Measurements from ENCODE around the gene STYXL1. TPM values are rescaled to one million over a fixed set of nuclear protein-coding genes. Genes with fewer than 3 reads are reported as not detected.
A peak's percentile ranks its signal among the peaks of the same experiment; 100 is the strongest.
"Not testable (repeated sequence)": the region's sequence is repeated elsewhere in the genome, so short reads cannot be mapped to it uniquely, and the experiment has no call there.

STYXL1 gene
- total and polyA plus RNA-seq, 4 donors: 22.7 to 34.0 (median 29.4) TPM

DNA sequence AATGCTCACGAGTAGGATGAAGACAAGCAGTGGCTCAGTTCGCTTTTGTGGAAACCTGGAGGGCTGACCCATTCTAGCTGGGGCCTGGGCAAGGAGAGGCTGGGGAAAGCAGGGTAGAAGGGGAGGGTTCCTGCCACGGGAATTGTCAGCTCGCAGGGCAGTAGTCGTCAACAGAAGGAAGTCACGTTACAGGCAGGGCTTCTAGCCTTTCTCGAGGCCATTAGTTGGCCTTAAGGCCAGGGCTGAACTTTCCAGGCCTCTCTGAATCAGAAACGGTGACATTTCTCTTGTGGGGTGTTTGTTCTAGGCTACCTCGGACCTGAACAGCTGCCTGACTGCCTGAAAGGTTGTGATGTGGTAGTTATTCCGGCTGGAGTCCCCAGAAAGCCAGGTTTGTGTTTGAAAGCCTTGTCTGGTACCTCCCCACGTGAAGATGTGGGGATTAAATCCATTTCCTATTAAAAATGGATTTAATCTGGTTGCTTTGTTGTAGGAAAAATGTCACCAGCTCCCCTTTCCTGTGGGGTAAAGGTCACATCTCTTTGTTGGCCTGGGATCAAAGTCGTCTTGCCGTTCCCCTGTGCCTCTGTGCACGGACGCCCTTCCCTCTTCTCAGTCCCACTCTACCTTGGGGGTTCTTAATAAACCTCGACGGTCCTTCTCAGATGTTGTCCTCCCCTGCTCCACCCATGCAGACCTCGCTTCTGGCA, 9.5 kb upstream of the STYXL1 start:
- Histone ChIP-seq H3K27ac (ENCODE audit: low read depth, low read length) (no peak overlapping the region), H3K4me1 (ENCODE audit: control insufficient read depth, insufficient read depth, low read length) (peaks cover 7% of the 10 kb centered on the region), H3K9me3 (ENCODE audit: control insufficient read depth, insufficient read depth, low read length) (no peaks in the 10 kb centered on the region), H3K4me3 (ENCODE audit: low read depth, low read length) (no peak overlapping the region), H3K36me3 (ENCODE audit: control insufficient read depth, insufficient read depth, low read length) (peaks cover 76% of the 10 kb centered on the region), H3K27me3 (ENCODE audit: control insufficient read depth, insufficient read depth, low read length) (no peaks in the 10 kb centered on the region)
- 94% methylated on average over 15 of the region's 18 CpGs for WGBS (ENCODE audit: insufficient coverage)
- DNase-seq (ENCODE audit: low read depth in 4 of 6, low spot score in 6 of 6): no peak

DNA sequence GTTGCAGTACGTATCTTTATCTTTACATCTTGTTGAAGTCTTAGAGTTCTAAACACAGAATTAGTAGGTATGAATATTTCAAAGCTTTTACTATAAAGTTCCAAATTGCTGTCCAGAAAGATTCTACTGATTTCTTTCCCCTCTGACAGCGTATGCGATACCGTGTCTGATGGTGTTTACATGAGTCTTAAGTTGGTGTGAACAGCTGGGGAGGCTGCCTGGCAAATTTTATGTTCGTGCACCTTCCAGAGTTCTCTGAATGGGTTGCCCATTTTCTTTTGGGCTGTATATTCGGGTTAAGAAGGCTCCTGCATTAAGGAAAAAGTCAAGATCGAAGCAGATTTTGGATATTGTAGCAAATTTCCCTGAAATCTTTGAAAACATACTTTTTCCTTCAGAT, 8.4 kb upstream of the STYXL1 start:
- Histone ChIP-seq H3K4me3 (ENCODE audit: low read depth, low read length) (no peak overlapping the region), H3K27ac (ENCODE audit: low read depth, low read length) (no peak overlapping the region), H3K4me1 (ENCODE audit: control insufficient read depth, insufficient read depth, low read length) (peaks cover 7% of the 10 kb centered on the region), H3K27me3 (ENCODE audit: control insufficient read depth, insufficient read depth, low read length) (no peaks in the 10 kb centered on the region), H3K36me3 (ENCODE audit: control insufficient read depth, insufficient read depth, low read length) (peaks cover 66% of the 10 kb centered on the region), H3K9me3 (ENCODE audit: control insufficient read depth, insufficient read depth, low read length) (no peaks in the 10 kb centered on the region)
- DNase-seq (ENCODE audit: low read depth in 4 of 6, low spot score in 6 of 6): no peak
- 93% methylated on average over 3 of the region's 7 CpGs for WGBS (ENCODE audit: insufficient coverage)

DNA sequence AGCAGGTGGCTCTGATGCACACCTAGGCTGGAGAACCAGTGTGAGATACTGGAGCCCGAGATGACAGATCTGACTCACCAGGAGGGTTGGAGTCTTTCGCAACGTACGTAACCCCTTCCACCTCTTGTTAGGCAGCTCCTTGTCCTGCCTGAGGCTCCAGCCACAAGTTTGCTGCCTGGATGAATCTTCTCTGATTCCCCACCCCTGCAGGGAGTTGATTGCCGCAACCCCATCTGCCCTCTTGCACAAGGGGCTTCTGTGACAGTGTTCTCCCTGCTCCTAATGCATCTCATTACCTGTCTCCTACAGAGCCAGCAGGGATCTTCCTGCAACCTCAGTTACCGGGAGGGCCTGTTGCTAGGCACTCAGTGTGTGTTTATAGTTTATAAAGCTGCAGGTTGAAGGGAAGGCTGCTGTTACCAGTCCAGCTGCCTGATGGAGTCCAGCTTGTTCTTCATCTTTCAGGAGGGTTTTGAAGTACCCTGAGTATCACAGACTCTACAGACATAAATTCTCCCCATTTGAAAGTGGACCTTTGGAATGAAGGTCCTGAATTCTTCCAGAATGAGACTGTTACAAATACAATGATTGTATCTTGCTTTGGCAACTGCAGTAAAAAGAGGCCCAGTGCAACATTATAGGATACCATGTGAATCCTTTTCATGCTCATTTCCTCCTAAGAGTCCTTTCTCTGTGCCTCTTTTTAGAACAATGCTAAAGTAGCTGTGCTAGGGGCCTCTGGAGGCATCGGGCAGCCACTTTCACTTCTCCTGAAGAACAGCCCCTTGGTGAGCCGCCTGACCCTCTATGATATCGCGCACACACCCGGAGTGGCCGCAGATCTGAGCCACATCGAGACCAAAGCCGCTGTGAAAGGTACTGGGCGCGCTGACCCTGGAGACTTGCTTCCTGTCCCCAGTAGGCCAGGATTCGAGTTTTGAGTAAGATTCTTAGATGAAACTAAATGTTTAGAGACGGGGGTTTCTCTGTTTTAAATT, 6.6 kb upstream of the STYXL1 start:
- DNase-seq (ENCODE audit: low read depth in 4 of 6, low spot score in 6 of 6): peak in 1 of 6 donors; percentile 18
- Histone ChIP-seq H3K4me3 (ENCODE audit: low read depth, low read length) (no peak overlapping the region), H3K4me1 (ENCODE audit: control insufficient read depth, insufficient read depth, low read length) (peaks cover 7% of the 10 kb centered on the region), H3K27me3 (ENCODE audit: control insufficient read depth, insufficient read depth, low read length) (no peaks in the 10 kb centered on the region), H3K36me3 (ENCODE audit: control insufficient read depth, insufficient read depth, low read length) (peaks cover 59% of the 10 kb centered on the region), H3K9me3 (ENCODE audit: control insufficient read depth, insufficient read depth, low read length) (no peaks in the 10 kb centered on the region), H3K27ac (ENCODE audit: low read depth, low read length) (no peak overlapping the region)
- WGBS (ENCODE audit: insufficient coverage): 83% methylated on average over 13 of the region's 18 CpGs

DNA sequence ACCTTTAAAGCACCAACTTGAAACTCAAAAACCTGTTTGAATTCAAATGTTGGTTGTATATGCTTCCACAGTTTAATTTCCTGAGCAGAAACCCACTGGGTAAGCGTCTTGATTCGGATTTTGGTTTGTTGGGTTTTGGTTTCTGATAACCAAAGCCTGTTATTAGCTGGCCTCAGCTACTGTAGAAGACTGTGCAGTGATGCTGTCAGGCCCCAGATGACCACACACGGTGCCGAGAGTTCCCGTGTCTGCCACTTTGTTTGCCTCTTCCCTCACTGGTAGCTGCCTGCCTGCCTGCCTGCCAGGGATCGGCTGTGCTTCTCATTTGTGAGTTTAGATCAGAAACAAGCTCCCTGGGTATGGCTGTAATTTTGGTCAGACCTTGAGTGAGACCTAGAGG, 5.7 kb upstream of the STYXL1 start:
- no peak overlapping the region for H3K4me3 ChIP-seq (ENCODE audit: low read depth, low read length)
- H3K27ac ChIP-seq (ENCODE audit: low read depth, low read length): no peak overlapping the region
- no peak for DNase-seq (ENCODE audit: low read depth in 4 of 6, low spot score in 6 of 6)
- H3K36me3 ChIP-seq (ENCODE audit: control insufficient read depth, insufficient read depth, low read length): peaks cover 49% of the 10 kb centered on the region
- H3K4me1 ChIP-seq (ENCODE audit: control insufficient read depth, insufficient read depth, low read length): peaks cover 11% of the 10 kb centered on the region
- WGBS (ENCODE audit: insufficient coverage): 62% methylated on average over 4 of the region's 6 CpGs
- H3K9me3 ChIP-seq (ENCODE audit: control insufficient read depth, insufficient read depth, low read length): no peaks in the 10 kb centered on the region
- H3K27me3 ChIP-seq (ENCODE audit: control insufficient read depth, insufficient read depth, low read length): no peaks in the 10 kb centered on the region

DNA sequence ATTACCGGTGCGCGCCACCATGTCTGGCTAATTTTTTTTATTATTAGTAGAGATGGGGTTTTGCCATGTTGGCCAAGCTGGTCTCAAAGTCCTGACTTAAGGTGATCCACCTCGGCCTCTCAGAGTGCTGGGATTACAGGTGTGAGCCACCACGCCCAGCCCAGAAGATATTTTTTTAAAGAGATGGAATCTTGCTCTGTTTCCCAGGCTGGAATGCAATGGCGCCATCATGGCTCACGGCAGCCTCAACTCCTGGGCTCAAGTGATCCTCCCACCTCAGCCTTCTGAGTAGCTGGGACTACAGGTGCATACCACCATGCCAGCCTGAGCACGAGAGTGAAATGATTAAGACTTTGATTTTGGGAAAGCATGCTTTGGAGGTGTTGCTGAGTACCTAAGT, 4.9 kb upstream of the STYXL1 start:
- not testable (repeated sequence) for DNase-seq (ENCODE audit: low read depth in 4 of 6, low spot score in 6 of 6); H3K27me3 ChIP-seq (ENCODE audit: control insufficient read depth, insufficient read depth, low read length); H3K9me3 ChIP-seq (ENCODE audit: control insufficient read depth, insufficient read depth, low read length); H3K27ac ChIP-seq (ENCODE audit: low read depth, low read length); H3K4me3 ChIP-seq (ENCODE audit: low read depth, low read length)
- peaks cover 41% of the 10 kb centered on the region for H3K36me3 ChIP-seq (ENCODE audit: control insufficient read depth, insufficient read depth, low read length)
- H3K4me1 ChIP-seq (ENCODE audit: control insufficient read depth, insufficient read depth, low read length): peaks cover 11% of the 10 kb centered on the region
- WGBS (ENCODE audit: insufficient coverage): 98% methylated on average over 7 of the region's 8 CpGs

DNA sequence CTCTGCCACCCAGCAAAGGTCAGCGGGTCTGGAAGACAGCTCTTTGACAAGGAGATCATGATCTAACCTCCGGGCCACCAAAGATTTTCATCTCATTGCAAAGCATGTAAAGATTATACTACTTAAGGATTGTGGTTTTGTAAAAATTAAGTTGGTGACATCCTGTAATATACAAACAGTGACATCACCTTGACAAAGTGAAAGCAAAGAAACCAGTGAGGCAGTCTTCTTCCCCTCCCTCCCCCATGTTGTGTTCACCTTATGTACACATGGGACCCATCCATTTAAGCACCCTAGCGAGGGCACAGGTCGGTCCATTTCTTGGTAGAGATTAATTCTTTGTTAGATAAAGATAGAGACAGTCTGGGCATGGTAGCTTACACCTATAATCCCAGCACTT, 4.0 kb upstream of the STYXL1 start:
- no peak overlapping the region for H3K4me3 ChIP-seq (ENCODE audit: low read depth, low read length)
- H3K27ac ChIP-seq (ENCODE audit: low read depth, low read length): no peak overlapping the region
- H3K27me3 ChIP-seq (ENCODE audit: control insufficient read depth, insufficient read depth, low read length): no peaks in the 10 kb centered on the region
- peaks cover 15% of the 10 kb centered on the region for H3K4me1 ChIP-seq (ENCODE audit: control insufficient read depth, insufficient read depth, low read length)
- DNase-seq (ENCODE audit: low read depth in 4 of 6, low spot score in 6 of 6): no peak
- peaks cover 33% of the 10 kb centered on the region for H3K36me3 ChIP-seq (ENCODE audit: control insufficient read depth, insufficient read depth, low read length)
- no CpG with 5 or more reads among the region's 4 CpGs for WGBS (ENCODE audit: insufficient coverage)
- no peaks in the 10 kb centered on the region for H3K9me3 ChIP-seq (ENCODE audit: control insufficient read depth, insufficient read depth, low read length)

DNA sequence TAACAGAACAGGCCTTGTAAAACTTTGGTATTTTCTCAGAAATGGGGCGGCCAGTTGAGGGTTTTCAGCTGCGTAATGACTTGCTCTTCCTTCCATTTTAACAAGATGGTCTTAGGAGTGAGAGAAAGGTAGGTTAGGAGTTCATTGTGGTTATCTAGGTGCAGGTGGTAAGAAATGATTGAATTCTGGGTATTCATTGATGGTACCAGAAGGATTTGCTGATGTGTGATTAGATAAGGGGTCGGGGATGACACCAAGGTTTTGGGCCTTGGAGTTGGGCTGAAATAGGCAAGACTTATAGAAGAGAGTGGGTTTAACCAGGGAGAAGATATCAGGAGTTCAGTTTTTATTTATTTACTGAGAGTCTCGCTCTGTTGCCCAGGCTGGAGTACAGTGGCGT, 2.7 kb upstream of the STYXL1 start:
- H3K27ac ChIP-seq (ENCODE audit: low read depth, low read length): no peak overlapping the region
- WGBS (ENCODE audit: insufficient coverage): 97% methylated on average over 5 of the region's 5 CpGs
- H3K27me3 ChIP-seq (ENCODE audit: control insufficient read depth, insufficient read depth, low read length): no peaks in the 10 kb centered on the region
- H3K4me3 ChIP-seq (ENCODE audit: low read depth, low read length): no peak overlapping the region
- peaks cover 19% of the 10 kb centered on the region for H3K4me1 ChIP-seq (ENCODE audit: control insufficient read depth, insufficient read depth, low read length)
- peaks cover 29% of the 10 kb centered on the region for H3K36me3 ChIP-seq (ENCODE audit: control insufficient read depth, insufficient read depth, low read length)
- DNase-seq (ENCODE audit: low read depth in 4 of 6, low spot score in 6 of 6): no peak
- no peaks in the 10 kb centered on the region for H3K9me3 ChIP-seq (ENCODE audit: control insufficient read depth, insufficient read depth, low read length)

DNA sequence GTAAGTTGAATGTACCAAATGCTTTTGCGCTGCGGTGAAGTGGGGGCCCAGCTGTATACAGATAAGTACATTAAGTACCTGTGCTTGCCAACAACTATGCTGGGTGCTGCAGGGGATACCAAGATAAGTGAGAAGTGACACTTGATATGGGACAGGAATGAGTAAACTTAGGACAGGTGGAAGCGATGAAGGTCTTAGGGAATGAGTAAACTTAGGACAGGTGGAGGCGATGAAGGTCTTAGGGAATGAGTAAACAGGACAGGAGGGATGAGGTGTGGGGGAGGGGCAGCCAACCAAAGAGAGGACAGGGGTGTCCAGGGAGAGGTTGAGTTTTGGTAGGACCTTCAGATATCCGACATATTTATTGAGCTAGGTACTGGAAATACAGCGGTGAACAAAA, 1.5 kb upstream of the STYXL1 start:
- no peaks in the 10 kb centered on the region for H3K27me3 ChIP-seq (ENCODE audit: control insufficient read depth, insufficient read depth, low read length)
- no peak overlapping the region for H3K4me3 ChIP-seq (ENCODE audit: low read depth, low read length)
- H3K36me3 ChIP-seq (ENCODE audit: control insufficient read depth, insufficient read depth, low read length): peaks cover 23% of the 10 kb centered on the region
- H3K9me3 ChIP-seq (ENCODE audit: control insufficient read depth, insufficient read depth, low read length): no peaks in the 10 kb centered on the region
- peaks cover 19% of the 10 kb centered on the region for H3K4me1 ChIP-seq (ENCODE audit: control insufficient read depth, insufficient read depth, low read length)
- DNase-seq (ENCODE audit: low read depth in 4 of 6, low spot score in 6 of 6): no peak
- H3K27ac ChIP-seq (ENCODE audit: low read depth, low read length): no peak overlapping the region
- WGBS (ENCODE audit: insufficient coverage): 100% methylated on average over 4 of the region's 6 CpGs

DNA sequence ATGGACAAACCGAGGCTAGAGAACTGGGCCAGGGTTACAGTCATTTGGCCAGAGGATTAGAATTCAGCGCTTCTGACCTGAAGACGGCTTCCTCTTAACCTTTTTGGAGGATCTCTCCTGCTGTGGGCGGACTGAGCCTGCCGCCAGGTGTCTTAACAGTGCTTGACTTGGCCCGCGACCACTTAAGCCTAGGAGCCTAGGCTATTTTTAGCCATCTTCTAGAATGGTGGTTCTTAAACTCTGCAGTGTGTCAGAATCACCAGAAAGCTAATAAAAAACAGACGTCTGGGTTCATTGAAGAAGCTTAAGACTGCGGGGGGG, 828 bp upstream of the STYXL1 start:
- H3K27ac ChIP-seq (ENCODE audit: low read depth, low read length): peak overlapping the region; percentile 80
- peak in 1 of 6 donors; percentile 38 for DNase-seq (ENCODE audit: low read depth in 4 of 6, low spot score in 6 of 6)
- no peaks in the 10 kb centered on the region for H3K9me3 ChIP-seq (ENCODE audit: control insufficient read depth, insufficient read depth, low read length)
- WGBS (ENCODE audit: insufficient coverage): 0% methylated on average over 7 of the region's 9 CpGs
- peaks cover 21% of the 10 kb centered on the region for H3K36me3 ChIP-seq (ENCODE audit: control insufficient read depth, insufficient read depth, low read length)
- H3K27me3 ChIP-seq (ENCODE audit: control insufficient read depth, insufficient read depth, low read length): no peaks in the 10 kb centered on the region
- H3K4me3 ChIP-seq (ENCODE audit: low read depth, low read length): peak overlapping the region; percentile 100
- H3K4me1 ChIP-seq (ENCODE audit: control insufficient read depth, insufficient read depth, low read length): peaks cover 14% of the 10 kb centered on the region
